OCI-LY1 (cell line): ENCODE results near the gene SGCB.

Experiments used
- CTCF ChIP-seq: fragments of 200-600 bp; sonication (generic), shearing (Covaris generic); IDR thresholded peaks from 2 replicates; pipeline ENCODE4 v1.5.1; 2017; ENCODE audit warnings: mild to moderate bottlenecking, antibody characterized with exemption, low read length, moderate library complexity, mixed read lengths
- EZH2 ChIP-seq: fragments of 200-600 bp; sonication (generic), shearing (Covaris generic); IDR thresholded peaks from 2 replicates; pipeline ENCODE4 v1.8.0; 2017; ENCODE audit warnings: borderline replicate concordance, mixed run types, mild to moderate bottlenecking, antibody characterized with exemption, low read length, moderate library complexity, mixed read lengths

DNA sequence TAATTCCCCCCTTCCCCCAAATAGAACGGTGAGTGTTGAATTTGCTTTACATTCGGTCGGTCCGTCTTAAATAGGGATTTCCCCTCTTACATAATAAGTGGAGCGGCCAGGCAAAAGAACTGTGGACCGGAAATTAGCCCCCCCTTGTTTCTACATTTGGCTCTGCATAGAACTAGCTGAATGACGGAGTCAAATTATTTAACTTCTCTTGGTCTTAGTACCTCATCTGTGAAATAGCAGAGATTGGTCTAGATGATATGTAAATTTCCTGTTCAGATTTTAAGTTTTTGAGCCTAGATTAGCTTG, 14.3 kb upstream of the SGCB start:
- TF ChIP-seq CTCF (no peak), EZH2 (no peak)
